Hippocampal formation (tissue), 2 donors: ENCODE measurements around the gene TPP1.

Experiments
- DNase-seq, 2 donors: peaks; one replicate each; lab custom pipeline; 2025; lab: John Stamatoyannopoulos, UW

TPP1 gene

DNA sequence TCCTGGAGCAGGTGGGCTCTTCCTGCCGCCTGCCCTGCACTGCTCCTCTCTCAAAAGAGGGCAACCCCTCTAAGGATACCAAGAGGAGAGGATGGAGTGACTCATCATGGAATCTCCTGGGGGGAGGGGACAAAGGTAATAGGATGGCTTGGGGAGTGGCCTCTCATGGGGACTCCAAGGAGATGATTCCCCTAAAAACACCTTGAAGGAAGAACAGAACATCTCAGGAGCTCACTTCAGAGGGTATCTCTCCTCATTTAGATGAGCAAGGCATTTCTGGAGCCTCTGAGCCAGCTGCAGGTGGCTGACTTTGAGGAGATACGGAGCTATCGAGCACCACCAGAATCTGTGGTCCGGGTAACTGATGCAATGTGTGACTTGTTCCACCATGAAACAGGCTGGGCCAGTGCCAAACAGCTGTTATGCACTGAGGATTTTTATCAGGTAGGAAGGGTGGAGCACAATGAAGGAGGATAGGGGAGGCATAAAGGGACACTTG lies 56.1 kb downstream of the TPP1 start:
- DNase-seq = no peak
